CD14-positive monocyte (primary cell): ENCODE data around the gene LOXL3. TPM values are rescaled to one million over a fixed set of nuclear protein-coding genes. Genes with fewer than 3 reads are reported as not detected.

Experiments used
- DNase-seq, 3 donors: peaks; one replicate each; pipeline ENCODE4 v3.0.0-alpha.2; 2011 to 2022
- H2AFZ ChIP-seq: 2 replicates; pipeline ENCODE4 v1.6.0; 2012; ENCODE audit warnings: mild to moderate bottlenecking, low read depth, low read length, inconsistent platforms; ENCODE audit not compliant: insufficient read depth, poor library complexity, severe bottlenecking
- H3K27ac ChIP-seq, 2 donors: 1 replicate in 1 of 2; 2 replicates in 1 of 2; pipeline ENCODE4 v1.5.1; 2012 to 2013; ENCODE audit warnings: low read length in 2 of 2, control low read depth in 1 of 2, inconsistent platforms in 1 of 2, low read depth in 1 of 2, mild to moderate bottlenecking in 1 of 2
- H3K27me3 ChIP-seq, 2 donors: one replicate each; pipeline versions ENCODE4 v1.6.0 to v1.6.1; 2011 to 2013; ENCODE audit warnings: low read length in 2 of 2; ENCODE audit not compliant: control insufficient read depth in 2 of 2, insufficient read depth in 2 of 2
- H3K36me3 ChIP-seq, 2 donors: replicated peaks in 1 of 2; 1 replicate in 1 of 2; 2 replicates in 1 of 2; pipeline versions ENCODE4 v1.5.1 to v1.6.1; 2012 to 2013; ENCODE audit warnings: low read length in 2 of 2, control low read depth in 1 of 2, inconsistent platforms in 1 of 2, mild to moderate bottlenecking in 1 of 2; ENCODE audit not compliant: insufficient read depth in 2 of 2, control insufficient read depth in 1 of 2
- H3K4me1 ChIP-seq, 2 donors: 1 replicate in 1 of 2; 2 replicates in 1 of 2; pipeline versions ENCODE4 v1.5.1 to v1.6.1; 2012 to 2013; ENCODE audit warnings: low read length in 2 of 2, control low read depth in 1 of 2, inconsistent platforms in 1 of 2, mild to moderate bottlenecking in 1 of 2, moderate library complexity in 1 of 2; ENCODE audit not compliant: insufficient read depth in 2 of 2, control insufficient read depth in 1 of 2
- H3K4me2 ChIP-seq: replicated peaks from 2 replicates; pipeline ENCODE3; 2012; ENCODE audit warnings: low read length, moderate library complexity, mild to moderate bottlenecking; ENCODE audit not compliant: poor library complexity, severe bottlenecking; ENCODE audit errors: extremely low read depth
- H3K4me3 ChIP-seq, 3 experiments: fragments of 200-600 bp in 1 of 3; sonication (generic) in 1 of 3; replicated peaks in 1 of 3; 1 replicate in 2 of 3; 2 replicates in 1 of 3; pipeline ENCODE4 v1.5.1; 2011 to 2013; ENCODE audit warnings: low read length in 3 of 3, mild to moderate bottlenecking in 3 of 3, control low read depth in 2 of 3, low read depth in 2 of 3, inconsistent platforms in 1 of 3, moderate library complexity in 1 of 3
- H3K79me2 ChIP-seq: 2 replicates; pipeline ENCODE4 v1.6.0; 2012; ENCODE audit warnings: mild to moderate bottlenecking, control low read depth, inconsistent platforms, low read length, moderate library complexity; ENCODE audit not compliant: insufficient read depth
- H3K9ac ChIP-seq: 2 replicates; pipeline ENCODE4 v1.6.0; 2017; ENCODE audit warnings: low read length, mild to moderate bottlenecking; ENCODE audit not compliant: insufficient read depth, poor library complexity, severe bottlenecking
- H3K9me3 ChIP-seq, 2 donors: replicated peaks in 1 of 2; 1 replicate in 1 of 2; 2 replicates in 1 of 2; pipeline versions ENCODE4 v1.5.1 to v1.6.1; 2012 to 2013; ENCODE audit warnings: low read length in 2 of 2, control low read depth in 1 of 2; ENCODE audit not compliant: control insufficient read depth in 1 of 2, insufficient read depth in 1 of 2
- H4K20me1 ChIP-seq: 2 replicates; pipeline ENCODE4 v1.6.0; 2012; ENCODE audit warnings: mild to moderate bottlenecking, low read length, control low read depth, moderate library complexity; ENCODE audit not compliant: insufficient read depth
- H3K27ac Mint-ChIP-seq, 7 donors: one replicate each; pipeline ENCODE4 v1.8.0; 2020; ENCODE audit warnings: mild to moderate bottlenecking in 7 of 7, mixed read lengths in 7 of 7, moderate library complexity in 6 of 7, inconsistent platforms in 2 of 7
- H3K27me3 Mint-ChIP-seq, 3 donors: one replicate each; pipeline ENCODE4 v1.8.0; 2021 to 2022; ENCODE audit warnings: low read depth in 3 of 3, mild to moderate bottlenecking in 3 of 3, mixed read lengths in 3 of 3, moderate library complexity in 3 of 3, inconsistent platforms in 1 of 3
- H3K36me3 Mint-ChIP-seq, 2 donors: one replicate each; pipeline ENCODE4 v1.8.0; 2020; ENCODE audit warnings: mixed read lengths in 2 of 2, inconsistent platforms in 1 of 2, mild to moderate bottlenecking in 1 of 2
- H3K4me1 Mint-ChIP-seq: one replicate; pipeline ENCODE4 v1.8.0; 2020; ENCODE audit warnings: mild to moderate bottlenecking, mixed read lengths
- H3K4me3 Mint-ChIP-seq, 2 donors: one replicate each; pipeline ENCODE4 v1.8.0; 2020; ENCODE audit warnings: mild to moderate bottlenecking in 2 of 2, mixed read lengths in 2 of 2, moderate library complexity in 1 of 2
- H3K9me3 Mint-ChIP-seq, 7 donors: one replicate each; pipeline ENCODE4 v1.8.0; 2020 to 2022; ENCODE audit warnings: mixed read lengths in 7 of 7, mild to moderate bottlenecking in 6 of 7, moderate library complexity in 6 of 7, inconsistent platforms in 2 of 7
- CTCF ChIP-seq: fragments of 200-600 bp; IDR thresholded peaks from one replicate; pipeline ENCODE4 v1.8.0; 2022; ENCODE audit warnings: antibody characterized with exemption, mild to moderate bottlenecking
- WGBS: methylation state at CpG from one replicate; pipeline ENCODE4 v1.1.5; 2013; ENCODE audit warnings: missing lambda C conversion rate; ENCODE audit not compliant: insufficient coverage; 5-methylcytosine and 5-hydroxymethylcytosine counted together
- intact Hi-C, 2 donors: fragments of 100-400 bp; cut with micrococcal nuclease; formaldehyde crosslinking; loops; one replicate each; pipeline versions ENCODE4 v1.15.0 to v1.15.1; 2023
- polyA plus RNA-seq, 3 donors: library from polyadenylated mRNA; depleted of rRNA in 1 of 3; unstranded in 2 of 3; stranded (reverse) in 1 of 3; fragments of 300-500 nt in 2 of 3; fragments of >200 nt in 1 of 3; fragmentation: Illumina TruSeq in 2 of 3; gene quantifications; 1 replicate in 2 of 3; 2 replicates in 1 of 3; pipeline ENCODE4 v1.2.3, GENCODE V29; 2012 to 2021

The LOXL3 gene
- polyA plus RNA-seq, 3 donors = 18.2 to 35.0 (median 18.5) TPM

- H3K27ac Mint-ChIP-seq = no peak overlapping the region
- H3K4me1 Mint-ChIP-seq = peaks cover under 1% of the 10 kb centered on the region
- Histone ChIP-seq H3K4me3 (no peak overlapping the region), H3K27me3 (peaks cover 2 to 8% of the 10 kb centered on the region in 2 donors), H3K27ac (no peak overlapping the region), H3K9me3 (no peaks in the 10 kb centered on the region), H3K36me3 (no peaks in the 10 kb centered on the region), H4K20me1 (no peaks in the 10 kb centered on the region), H3K9ac (no peak overlapping the region), H3K79me2 (no peaks in the 10 kb centered on the region), H3K4me1 (no peaks in the 10 kb centered on the region), H2AFZ (no peak overlapping the region), H3K4me2 (no peak overlapping the region)
- peaks cover 11 to 21% (median 11%) of the 10 kb centered on the region in 3 donors for H3K27me3 Mint-ChIP-seq
- H3K36me3 Mint-ChIP-seq = no peaks in the 10 kb centered on the region
- no peak for TF ChIP-seq CTCF
- no peaks in the 10 kb centered on the region for H3K9me3 Mint-ChIP-seq
- 100% methylated on average over 1 of the region's 1 CpG for WGBS
- intact Hi-C loops = no loop called here
- no peak for DNase-seq
- no peak overlapping the region for H3K4me3 Mint-ChIP-seq
Observed at GRCh38 chr2:74597410-74597809, 43.7 kb upstream of the LOXL3 start.

- TF ChIP-seq CTCF = no peak
- H3K27ac Mint-ChIP-seq = no peak overlapping the region
Observed at GRCh38 chr2:74596584-74596983, 42.8 kb upstream of the LOXL3 start.

More at GRCh38 chr2:74596584-74596983, 42.8 kb upstream of the LOXL3 start:
- H2AFZ ChIP-seq = no peak overlapping the region
- intact Hi-C loops = no loop called here
- no peaks in the 10 kb centered on the region for H3K4me1 ChIP-seq
- Mint-ChIP-seq H3K4me3 (peak overlapping the region in 1 of 2 donors; percentile 22), H3K4me1 (no peaks in the 10 kb centered on the region), H3K9me3 (no peaks in the 10 kb centered on the region), H3K36me3 (no peaks in the 10 kb centered on the region), H3K27me3 (peaks cover 10 to 18% (median 11%) of the 10 kb centered on the region in 3 donors)
- H3K4me3 ChIP-seq = no peak overlapping the region
- H3K79me2 ChIP-seq = no peaks in the 10 kb centered on the region
- peaks cover 2 to 8% of the 10 kb centered on the region in 2 donors for H3K27me3 ChIP-seq
- no peaks in the 10 kb centered on the region for H3K36me3 ChIP-seq
- DNase-seq = no peak
- no CpG with 5 or more reads among the region's 1 CpG for WGBS
- no peak overlapping the region for H3K4me2 ChIP-seq
- no peaks in the 10 kb centered on the region for H4K20me1 ChIP-seq
- H3K9ac ChIP-seq = no peak overlapping the region
- H3K27ac ChIP-seq = no peak overlapping the region
- no peaks in the 10 kb centered on the region for H3K9me3 ChIP-seq
